MM.1S (cell line): ENCODE results near the gene USP32.

Experiments used
- DNase-seq: peaks from one replicate; pipeline ENCODE4 v3.0.0-alpha.2; 2015
- H2AFZ ChIP-seq: fragments of 300-600 bp; sonication (generic); 2 replicates; pipeline ENCODE4 v1.6.0; 2016; ENCODE audit warnings: antibody characterized with exemption, low read length
- H3F3A ChIP-seq: fragments of 300-600 bp; sonication (generic); 2 replicates; pipeline ENCODE4 v1.6.1; 2016; ENCODE audit warnings: mild to moderate bottlenecking, antibody characterized with exemption, low read length, moderate library complexity, mixed read lengths; ENCODE audit not compliant: insufficient read depth
- H3K27ac ChIP-seq: fragments of 300-600 bp; sonication (generic); 2 replicates; pipeline ENCODE4 v1.5.1; 2016; ENCODE audit warnings: mild to moderate bottlenecking, low read length
- H3K27me3 ChIP-seq: fragments of 300-600 bp; sonication (generic); replicated peaks from 2 replicates; pipeline ENCODE4 v1.6.0; 2016; ENCODE audit warnings: low read length; ENCODE audit not compliant: insufficient read depth
- H3K36me3 ChIP-seq: fragments of 300-600 bp; sonication (generic); replicated peaks from 2 replicates; pipeline ENCODE4 v1.6.1; 2016; ENCODE audit warnings: mild to moderate bottlenecking, low read length, mixed read lengths; ENCODE audit not compliant: insufficient read depth
- H3K4me1 ChIP-seq: fragments of 300-600 bp; sonication (generic); 2 replicates; pipeline ENCODE4 v1.6.1; 2016; ENCODE audit warnings: low read length, mixed read lengths
- H3K4me2 ChIP-seq: fragments of 300-600 bp; sonication (generic); 2 replicates; pipeline ENCODE4 v1.6.0; 2016; ENCODE audit warnings: low read depth, low read length
- H3K4me3 ChIP-seq: fragments of 300-600 bp; sonication (generic); 2 replicates; pipeline ENCODE4 v1.5.1; 2016; ENCODE audit warnings: low read length, mixed read lengths
- H3K79me2 ChIP-seq: fragments of 300-600 bp; sonication (generic); 2 replicates; pipeline ENCODE4 v1.6.1; 2016; ENCODE audit warnings: mixed run types, low read length, mixed read lengths
- H3K9ac ChIP-seq: fragments of 300-600 bp; sonication (generic); 2 replicates; pipeline ENCODE4 v1.6.1; 2016; ENCODE audit warnings: low read length, mixed read lengths
- H3K9me2 ChIP-seq: fragments of 300-600 bp; sonication (generic); replicated peaks from 2 replicates; pipeline ENCODE4 v1.6.1; 2016; ENCODE audit warnings: mild to moderate bottlenecking, low read length, mixed read lengths; ENCODE audit not compliant: insufficient read depth
- H3K9me3 ChIP-seq: fragments of 300-600 bp; sonication (generic); replicated peaks from 2 replicates; pipeline ENCODE4 v1.6.1; 2016; ENCODE audit warnings: mild to moderate bottlenecking, low read length, mixed read lengths; ENCODE audit not compliant: insufficient read depth
- H4K20me1 ChIP-seq: fragments of 300-600 bp; sonication (generic); 2 replicates; pipeline ENCODE4 v1.6.1; 2016; ENCODE audit warnings: mild to moderate bottlenecking, low read length, moderate library complexity, mixed read lengths; ENCODE audit not compliant: insufficient read depth
- EZH2 ChIP-seq: fragments of 300-600 bp; sonication (generic); optimal IDR thresholded peaks from 2 replicates; pipeline ENCODE3; 2017; ENCODE audit warnings: low read depth, mild to moderate bottlenecking, antibody characterized with exemption, low read length, mixed read lengths
- EZH2phosphoT487 ChIP-seq: fragments of 300-600 bp; sonication (generic); IDR thresholded peaks from 2 replicates; pipeline ENCODE4 v1.6.1; 2018; ENCODE audit warnings: antibody characterized with exemption, low read length
- TF ChIP-seq, protein P1 (sequence below): fragments of 300-600 bp; sonication (generic); IDR thresholded peaks from 2 replicates; pipeline ENCODE4 v1.5.1; 2016; ENCODE audit warnings: antibody characterized with exemption, low read length, mixed read lengths

The USP32 gene

DNA sequence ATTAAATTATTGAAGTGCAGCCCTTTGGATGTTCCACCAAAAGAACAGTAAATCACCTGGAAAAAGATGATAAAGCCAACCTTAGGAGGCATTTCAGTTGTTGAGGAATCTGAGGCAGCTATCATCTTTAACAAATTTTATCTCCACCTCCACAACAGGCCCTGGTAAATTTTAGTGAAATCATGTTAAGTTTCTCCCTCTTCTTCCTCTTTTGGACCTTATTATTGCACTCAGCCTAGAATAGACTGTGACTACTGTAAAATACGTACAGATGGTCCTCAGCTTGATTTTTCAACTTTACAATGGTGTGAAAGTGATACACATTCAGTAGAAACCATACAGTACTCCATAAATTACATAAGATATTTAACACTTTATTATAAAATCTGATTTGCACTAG, 90.3 kb downstream of the USP32 start:
- H3K27me3 ChIP-seq = no peaks in the 10 kb centered on the region
- TF ChIP-seq, protein P1, sequence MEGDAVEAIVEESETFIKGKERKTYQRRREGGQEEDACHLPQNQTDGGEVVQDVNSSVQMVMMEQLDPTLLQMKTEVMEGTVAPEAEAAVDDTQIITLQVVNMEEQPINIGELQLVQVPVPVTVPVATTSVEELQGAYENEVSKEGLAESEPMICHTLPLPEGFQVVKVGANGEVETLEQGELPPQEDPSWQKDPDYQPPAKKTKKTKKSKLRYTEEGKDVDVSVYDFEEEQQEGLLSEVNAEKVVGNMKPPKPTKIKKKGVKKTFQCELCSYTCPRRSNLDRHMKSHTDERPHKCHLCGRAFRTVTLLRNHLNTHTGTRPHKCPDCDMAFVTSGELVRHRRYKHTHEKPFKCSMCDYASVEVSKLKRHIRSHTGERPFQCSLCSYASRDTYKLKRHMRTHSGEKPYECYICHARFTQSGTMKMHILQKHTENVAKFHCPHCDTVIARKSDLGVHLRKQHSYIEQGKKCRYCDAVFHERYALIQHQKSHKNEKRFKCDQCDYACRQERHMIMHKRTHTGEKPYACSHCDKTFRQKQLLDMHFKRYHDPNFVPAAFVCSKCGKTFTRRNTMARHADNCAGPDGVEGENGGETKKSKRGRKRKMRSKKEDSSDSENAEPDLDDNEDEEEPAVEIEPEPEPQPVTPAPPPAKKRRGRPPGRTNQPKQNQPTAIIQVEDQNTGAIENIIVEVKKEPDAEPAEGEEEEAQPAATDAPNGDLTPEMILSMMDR = no peak
- TF ChIP-seq EZH2 (no peak), EZH2phosphoT487 (no peak)
- H3K9me3 ChIP-seq = no peaks in the 10 kb centered on the region
- H3K79me2 ChIP-seq = peaks cover 3% of the 10 kb centered on the region; the same call in 1 of the 2 replicates
- no peaks in the 10 kb centered on the region for H4K20me1 ChIP-seq
- no peak overlapping the region for H2AFZ ChIP-seq
- DNase-seq = no peak
- H3K4me1 ChIP-seq = no peaks in the 10 kb centered on the region
- H3F3A ChIP-seq = no peaks in the 10 kb centered on the region
- H3K9ac ChIP-seq = no peak overlapping the region
- H3K4me2 ChIP-seq = no peak overlapping the region
- H3K4me3 ChIP-seq = no peak overlapping the region
- H3K36me3 ChIP-seq = 0 out of 2 replicates have a peak, but pooled peaks cover 4% of the 10 kb centered on the region
- no peaks in the 10 kb centered on the region for H3K9me2 ChIP-seq
- H3K27ac ChIP-seq = no peak overlapping the region

DNA sequence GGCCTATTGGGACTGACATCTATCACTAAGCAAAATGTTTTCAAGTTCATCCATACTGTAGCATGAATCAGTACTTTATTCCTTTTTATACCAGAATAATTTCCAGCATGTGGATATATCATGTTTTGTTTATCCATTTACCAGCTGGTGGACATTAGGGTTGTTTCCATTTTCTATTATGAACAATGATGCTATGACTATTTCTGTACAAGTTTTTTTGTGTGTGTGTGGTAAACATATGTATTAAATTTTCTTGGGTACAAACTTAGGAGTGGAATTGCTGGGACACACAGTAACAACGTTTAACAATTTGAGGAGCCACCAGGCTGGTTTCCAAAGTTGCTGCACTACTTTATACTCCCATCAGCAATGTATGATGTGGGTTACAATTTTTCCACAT, 91.0 kb downstream of the USP32 start:
- H3K79me2 ChIP-seq = peaks cover 3% of the 10 kb centered on the region; the same call in 1 of the 2 replicates
- H2AFZ ChIP-seq = no peak overlapping the region
- H3F3A ChIP-seq = no peaks in the 10 kb centered on the region
- H3K4me3 ChIP-seq = no peak overlapping the region
- H3K4me1 ChIP-seq = no peaks in the 10 kb centered on the region
- H3K27me3 ChIP-seq = no peaks in the 10 kb centered on the region
- no peak overlapping the region for H3K9ac ChIP-seq
- 0 out of 2 replicates have a peak, but pooled peaks cover 4% of the 10 kb centered on the region for H3K36me3 ChIP-seq
- TF ChIP-seq EZH2phosphoT487 = no peak
- TF ChIP-seq, protein P1 = no peak
- no peak for TF ChIP-seq EZH2
- no peaks in the 10 kb centered on the region for H3K9me2 ChIP-seq
- no peak overlapping the region for H3K27ac ChIP-seq
- no peaks in the 10 kb centered on the region for H4K20me1 ChIP-seq
- no peaks in the 10 kb centered on the region for H3K9me3 ChIP-seq
- no peak overlapping the region for H3K4me2 ChIP-seq
- no peak for DNase-seq

GRCh38 chr17:60300011-60300410, 91.9 kb downstream of the USP32 start:
- no peaks in the 10 kb centered on the region for H3K9me3 ChIP-seq
- H3K9me2 ChIP-seq = no peaks in the 10 kb centered on the region
- no peak overlapping the region for H3K27ac ChIP-seq
- no peaks in the 10 kb centered on the region for H3K27me3 ChIP-seq
- no peak overlapping the region for H3K9ac ChIP-seq
- H3F3A ChIP-seq = no peaks in the 10 kb centered on the region
- H3K4me2 ChIP-seq = no peak overlapping the region
- no peak overlapping the region for H2AFZ ChIP-seq
- 0 out of 2 replicates have a peak, but pooled peaks cover 4% of the 10 kb centered on the region for H3K36me3 ChIP-seq
- no peak for TF ChIP-seq EZH2phosphoT487
- no peak for TF ChIP-seq EZH2
- TF ChIP-seq, protein P1 = no peak
- peaks cover 3% of the 10 kb centered on the region; the same call in 1 of the 2 replicates for H3K79me2 ChIP-seq
- DNase-seq = no peak
- H3K4me1 ChIP-seq = no peaks in the 10 kb centered on the region
- no peaks in the 10 kb centered on the region for H4K20me1 ChIP-seq
- H3K4me3 ChIP-seq = no peak overlapping the region
